SU-DHL-6 (cell line): ENCODE data around the gene MTHFD2.
"Not testable (repeated sequence)": the region's sequence is repeated elsewhere in the genome, so short reads cannot be mapped to it uniquely, and the experiment has no call there.

Source experiments
- H2AFZ ChIP-seq: fragments of 200-600 bp; sonication (generic); 2 replicates; pipeline ENCODE4 v1.6.1; 2014; ENCODE audit warnings: low read depth, mild to moderate bottlenecking, moderate library complexity, mixed read lengths, antibody characterized with exemption, low read length; ENCODE audit not compliant: severe bottlenecking
- H3F3A ChIP-seq: fragments of 200-600 bp; shearing (Covaris generic); 2 replicates; pipeline ENCODE4 v1.6.0; 2016; ENCODE audit warnings: antibody characterized with exemption, mild to moderate bottlenecking; ENCODE audit not compliant: insufficient read depth
- H3K27ac ChIP-seq: fragments of 200-600 bp; sonication (generic); 2 replicates; pipeline ENCODE4 v1.5.1; 2016; ENCODE audit warnings: low read depth, mild to moderate bottlenecking, low read length, moderate library complexity, mixed read lengths
- H3K27me3 ChIP-seq: fragments of 200-600 bp; sonication (generic), shearing (Covaris generic); 2 replicates; pipeline ENCODE4 v1.6.0; 2014; ENCODE audit warnings: mild to moderate bottlenecking, low read length
- H3K36me3 ChIP-seq: fragments of 200-600 bp; sonication (generic); 2 replicates; pipeline ENCODE4 v1.6.1; 2014; ENCODE audit warnings: mild to moderate bottlenecking, low read length, mixed read lengths
- H3K4me2 ChIP-seq: fragments of 300-600, 200-600 bp; shearing (Covaris generic), sonication (generic); 2 replicates; pipeline ENCODE4 v1.6.0; 2014; ENCODE audit warnings: low read length, low read depth, mild to moderate bottlenecking; ENCODE audit not compliant: poor library complexity, severe bottlenecking
- H3K4me3 ChIP-seq: fragments of 200-600 bp; sonication (generic); 2 replicates; pipeline ENCODE4 v1.5.1; 2014; ENCODE audit warnings: antibody characterized with exemption, low read length, mild to moderate bottlenecking, mixed read lengths; ENCODE audit not compliant: insufficient read depth, poor library complexity, severe bottlenecking
- H3K79me2 ChIP-seq: fragments of 200-600 bp; sonication (generic); 2 replicates; pipeline ENCODE4 v1.6.1; 2014; ENCODE audit warnings: mild to moderate bottlenecking, low read length, moderate library complexity; ENCODE audit not compliant: insufficient read depth
- H3K9ac ChIP-seq: fragments of 200-600 bp; sonication (generic); 2 replicates; pipeline ENCODE4 v1.7.0; 2014; ENCODE audit warnings: mild to moderate bottlenecking, low read length
- H3K9me2 ChIP-seq: fragments of 200-600 bp; sonication (generic); replicated peaks from 2 replicates; pipeline ENCODE4 v1.6.1; 2014; ENCODE audit warnings: low read length; ENCODE audit not compliant: insufficient read depth
- H3K9me3 ChIP-seq: fragments of 200-600 bp; sonication (generic); 2 replicates; pipeline ENCODE4 v1.6.1; 2014; ENCODE audit warnings: low read length, mixed read lengths; ENCODE audit not compliant: insufficient read depth
- H4K20me1 ChIP-seq: fragments of 200-600 bp; sonication (generic); 2 replicates; pipeline ENCODE4 v1.6.1; 2014; ENCODE audit warnings: low read depth, mild to moderate bottlenecking, antibody characterized with exemption, low read length, moderate library complexity, mixed read lengths
- CTCF ChIP-seq: fragments of 200-600 bp; sonication (generic); IDR thresholded peaks from one replicate; pipeline ENCODE4 v1.5.1; 2017; ENCODE audit warnings: antibody characterized with exemption, mild to moderate bottlenecking, low read length, moderate library complexity; ENCODE audit not compliant: insufficient read depth, poor library complexity, severe bottlenecking
- EZH2phosphoT487 ChIP-seq: fragments of 200-600 bp; sonication (generic), shearing (Covaris generic); conservative IDR thresholded peaks from 2 replicates; pipeline ENCODE4 v1.6.1; 2018; ENCODE audit warnings: mild to moderate bottlenecking, antibody characterized with exemption, low read length, moderate library complexity, mixed read lengths

Gene MTHFD2

GRCh38 chr2:74227646-74228045, 29.2 kb downstream of the MTHFD2 start:
- Histone ChIP-seq H3K4me2 (no peak overlapping the region), H3K9me2 (no peaks in the 10 kb centered on the region), H3F3A (no peaks in the 10 kb centered on the region), H3K27me3 (no peaks in the 10 kb centered on the region), H3K9ac (no peak overlapping the region), H3K79me2 (no peaks in the 10 kb centered on the region), H3K27ac (no peak overlapping the region), H2AFZ (no peak overlapping the region), H3K4me3 (no peak overlapping the region), H3K9me3 (no peaks in the 10 kb centered on the region), H4K20me1 (no peaks in the 10 kb centered on the region), H3K36me3 (no peaks in the 10 kb centered on the region)
- no peak for TF ChIP-seq CTCF
- no peak for TF ChIP-seq EZH2phosphoT487

GRCh38 chr2:74228772-74229171, 30.4 kb downstream of the MTHFD2 start:
- Histone ChIP-seq H3K27me3 (no peaks in the 10 kb centered on the region), H3K27ac (no peak overlapping the region), H3K9ac (no peak overlapping the region), H4K20me1 (no peaks in the 10 kb centered on the region), H3K36me3 (no peaks in the 10 kb centered on the region), H3K9me2 (no peaks in the 10 kb centered on the region), H3K9me3 (no peaks in the 10 kb centered on the region), H3F3A (no peaks in the 10 kb centered on the region), H3K4me3 (no peak overlapping the region), H2AFZ (no peak overlapping the region), H3K79me2 (no peaks in the 10 kb centered on the region), H3K4me2 (no peak overlapping the region)
- no peak for TF ChIP-seq CTCF
- TF ChIP-seq EZH2phosphoT487: no peak

GRCh38 chr2:74229865-74230264, 31.4 kb downstream of the MTHFD2 start:
- not testable (repeated sequence) for H3K4me2 ChIP-seq, H4K20me1 ChIP-seq, H3K4me3 ChIP-seq, H3K27ac ChIP-seq, H3K36me3 ChIP-seq, H3F3A ChIP-seq, H3K9me2 ChIP-seq, H3K9me3 ChIP-seq, H2AFZ ChIP-seq, H3K79me2 ChIP-seq, H3K9ac ChIP-seq, H3K27me3 ChIP-seq

GRCh38 chr2:74232426-74232825, 34.0 kb downstream of the MTHFD2 start:
- Histone ChIP-seq H3K9me2 (no peaks in the 10 kb centered on the region), H3F3A (no peaks in the 10 kb centered on the region), H3K9ac (no peak overlapping the region), H3K36me3 (no peaks in the 10 kb centered on the region), H3K4me2 (no peak overlapping the region), H3K9me3 (no peaks in the 10 kb centered on the region), H2AFZ (no peak overlapping the region), H3K27me3 (no peaks in the 10 kb centered on the region), H4K20me1 (no peaks in the 10 kb centered on the region), H3K27ac (no peak overlapping the region), H3K79me2 (no peaks in the 10 kb centered on the region), H3K4me3 (no peak overlapping the region)
- TF ChIP-seq EZH2phosphoT487 (no peak), CTCF (no peak)
